ENCODE measurements around the gene KCNN1.
"Not testable (repeated sequence)": the region's sequence is repeated elsewhere in the genome, so short reads cannot be mapped to it uniquely, and the experiment has no call there.

Gene KCNN1

DNA sequence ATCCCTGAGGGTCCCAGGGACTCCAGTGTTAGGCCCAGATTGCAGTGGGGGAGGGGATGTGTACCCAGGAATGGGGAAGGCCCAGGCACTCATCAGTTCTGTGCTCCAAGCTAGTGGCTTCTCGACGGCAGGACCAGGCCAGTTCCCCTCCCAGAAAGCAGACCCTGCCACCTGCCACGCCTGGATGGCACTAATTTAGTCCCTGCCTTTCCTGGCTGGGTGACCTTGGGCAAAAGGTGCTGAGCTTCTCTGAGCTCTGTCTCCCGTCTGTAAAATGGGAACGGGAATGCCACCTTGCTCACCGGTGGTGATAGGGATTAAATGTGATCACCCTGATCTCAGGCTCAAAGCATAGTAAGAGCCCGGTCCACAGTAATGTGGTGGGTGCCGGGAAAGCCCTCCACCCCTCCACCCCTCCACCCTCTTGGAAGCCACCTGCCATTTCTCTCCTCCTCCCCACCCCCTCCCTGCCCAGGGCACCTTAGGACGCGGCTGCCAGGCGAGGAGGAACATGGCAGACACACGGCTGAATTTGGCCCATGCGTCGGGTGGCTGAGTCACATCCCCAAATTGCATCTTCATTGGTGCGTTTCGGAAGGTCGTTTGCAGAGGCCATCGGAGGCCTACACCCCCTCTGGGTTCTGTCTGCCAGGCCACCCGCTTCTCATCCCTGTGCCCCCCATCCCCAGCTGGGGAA, 2.3 kb downstream of the KCNN1 start:
- FAIRE-seq = no peak

DNA sequence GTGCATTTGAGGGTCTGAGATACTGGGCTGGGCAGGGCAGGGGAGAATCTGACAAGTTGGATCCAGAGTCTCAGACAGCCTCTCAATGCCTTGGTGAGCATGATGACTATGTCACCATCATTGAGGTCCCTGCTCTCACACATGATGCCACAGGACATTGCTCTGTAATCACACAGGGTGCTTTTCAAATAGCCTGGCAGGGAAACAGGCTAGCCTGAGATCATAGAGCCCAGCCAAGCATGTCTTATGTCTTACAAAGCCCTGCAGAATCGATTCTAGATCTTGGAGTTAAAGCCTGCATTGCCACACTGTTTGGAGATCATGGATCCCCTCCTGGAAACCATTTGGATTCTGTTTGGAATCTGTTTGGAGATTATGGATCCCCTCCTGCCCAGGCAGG, 5.3 kb downstream of the KCNN1 start:
- FAIRE-seq = no peak

DNA sequence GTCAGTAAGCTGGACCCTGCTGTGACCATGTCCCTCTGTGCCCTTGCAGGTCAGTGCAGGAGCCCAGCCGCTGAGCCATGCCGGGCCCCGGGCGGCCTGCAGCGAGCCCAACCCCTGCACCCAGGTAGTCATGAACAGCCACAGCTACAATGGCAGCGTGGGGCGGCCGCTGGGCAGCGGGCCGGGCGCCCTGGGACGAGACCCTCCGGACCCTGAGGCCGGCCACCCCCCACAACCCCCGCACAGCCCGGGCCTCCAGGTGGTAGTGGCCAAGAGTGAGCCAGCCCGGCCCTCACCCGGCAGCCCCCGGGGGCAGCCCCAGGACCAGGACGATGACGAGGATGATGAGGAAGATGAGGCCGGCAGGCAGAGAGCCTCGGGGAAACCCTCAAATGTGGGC, 6.9 kb downstream of the KCNN1 start:
- FAIRE-seq = no peak

DNA sequence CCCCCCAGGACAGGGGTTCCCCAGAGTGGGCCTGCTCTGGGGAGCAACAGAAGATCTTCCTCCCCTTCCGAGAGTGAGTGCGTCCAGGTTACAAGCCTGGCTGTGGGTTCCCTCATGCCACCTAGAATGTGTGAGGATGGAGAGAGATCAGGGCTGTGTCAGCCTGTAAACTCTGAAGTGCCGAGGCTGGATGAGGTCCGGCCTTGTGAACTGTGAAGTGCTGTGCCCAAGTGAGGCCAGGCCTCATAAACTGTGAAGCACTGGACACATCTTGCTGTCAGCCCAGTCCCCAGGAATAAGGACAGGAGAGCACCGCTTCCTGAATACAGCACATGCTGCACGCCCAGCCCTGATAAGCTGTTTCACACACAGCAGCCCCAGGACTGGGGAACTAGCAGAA, 7.6 kb downstream of the KCNN1 start:
- FAIRE-seq = no peak

GRCh38 chr19:17975032-17975431, 8.1 kb downstream of the KCNN1 start:
- no peak for FAIRE-seq

DNA sequence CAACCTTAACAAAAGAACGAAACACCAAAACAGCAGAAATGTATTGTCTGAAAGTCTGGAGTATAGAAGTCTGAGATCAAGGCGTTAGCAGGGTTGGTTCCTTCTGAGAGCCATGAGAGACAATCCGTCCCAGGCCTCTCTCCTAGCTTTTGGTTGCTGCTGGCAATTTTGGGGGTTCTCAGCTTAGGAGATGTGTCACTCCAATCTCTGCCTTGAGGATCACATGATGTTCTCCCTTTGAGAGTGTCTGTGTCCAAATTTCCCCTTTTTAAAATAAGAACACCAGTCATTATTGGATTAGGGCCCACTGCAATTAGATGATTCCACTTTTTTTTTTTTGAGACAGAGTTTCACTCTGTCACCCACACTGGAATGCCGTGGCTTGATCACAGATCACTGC, 10.1 kb downstream of the KCNN1 start:
- no peak for FAIRE-seq

- no peak for FAIRE-seq
Measured at GRCh38 chr19:17977488-17977887, 10.6 kb downstream of the KCNN1 start.

DNA sequence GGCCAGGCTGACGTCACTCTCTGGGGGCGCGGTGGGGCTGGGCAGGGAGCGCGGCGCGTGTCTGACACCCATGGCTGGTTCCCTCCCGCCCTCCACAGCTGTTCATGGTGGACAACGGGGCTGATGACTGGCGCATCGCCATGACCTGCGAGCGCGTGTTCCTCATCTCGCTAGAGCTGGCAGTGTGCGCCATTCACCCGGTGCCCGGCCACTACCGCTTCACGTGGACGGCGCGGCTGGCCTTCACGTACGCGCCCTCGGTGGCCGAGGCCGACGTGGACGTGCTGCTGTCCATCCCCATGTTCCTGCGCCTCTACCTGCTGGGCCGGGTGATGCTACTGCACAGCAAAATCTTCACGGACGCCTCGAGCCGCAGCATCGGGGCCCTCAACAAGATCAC, 14.7 kb downstream of the KCNN1 start:
- no peak for FAIRE-seq

GRCh38 chr19:17982430-17982829, 15.5 kb downstream of the KCNN1 start:
- FAIRE-seq = no peak

DNA sequence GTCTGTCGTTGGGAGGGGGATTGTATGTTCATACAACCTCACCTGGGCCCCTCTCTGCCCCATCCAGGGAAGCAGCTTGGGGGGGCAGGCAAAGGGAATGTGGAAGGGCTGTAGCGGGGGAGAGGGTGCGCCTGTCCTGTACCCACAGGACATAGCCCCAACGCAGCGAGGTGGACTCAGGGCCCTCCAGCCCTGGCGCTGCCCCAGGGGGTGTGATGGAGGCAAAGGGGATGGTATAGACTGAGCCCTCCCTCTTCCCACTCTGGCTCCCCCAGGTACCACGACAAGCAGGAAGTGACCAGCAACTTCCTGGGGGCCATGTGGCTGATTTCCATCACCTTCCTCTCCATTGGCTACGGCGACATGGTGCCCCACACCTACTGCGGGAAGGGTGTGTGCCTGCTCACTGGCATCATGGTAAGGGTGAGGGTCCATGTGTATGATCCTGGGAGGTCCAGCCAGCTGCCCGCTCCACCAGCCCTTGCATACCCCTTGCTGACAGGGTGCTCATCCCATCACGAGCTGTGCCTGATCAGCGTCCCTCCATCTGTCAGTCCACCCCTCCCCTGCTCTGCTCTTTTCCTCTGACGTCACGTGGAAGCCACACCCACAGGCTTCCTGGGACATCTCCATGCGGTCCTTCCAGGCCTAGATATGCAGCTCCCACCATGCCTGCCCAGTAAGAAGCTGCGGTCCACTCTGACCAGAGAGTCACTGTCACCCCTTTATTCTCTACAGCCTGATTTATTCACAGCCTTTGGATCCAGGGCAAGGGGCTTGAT, 18.3 kb downstream of the KCNN1 start:
- no peak for FAIRE-seq

DNA sequence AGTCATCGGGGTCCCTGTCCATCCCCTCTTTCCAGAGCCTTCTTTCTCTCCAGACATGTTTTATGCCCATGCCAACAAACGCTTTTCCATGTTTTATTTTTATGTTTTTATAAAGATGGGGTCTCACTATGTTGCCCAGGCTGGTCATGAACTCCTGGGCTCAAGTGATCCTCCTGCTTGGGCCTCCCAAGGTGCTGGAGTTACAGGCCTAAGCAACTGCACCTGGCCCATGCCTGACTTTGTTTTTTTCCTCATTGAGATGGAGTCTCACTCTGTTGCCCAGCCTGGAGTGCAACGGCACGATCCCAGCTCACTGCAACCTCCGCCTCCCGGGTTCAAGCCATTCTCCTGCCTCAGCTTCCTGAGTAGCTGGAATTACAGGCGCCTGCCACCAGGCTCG, 19.7 kb downstream of the KCNN1 start:
- not testable (repeated sequence) for FAIRE-seq

DNA sequence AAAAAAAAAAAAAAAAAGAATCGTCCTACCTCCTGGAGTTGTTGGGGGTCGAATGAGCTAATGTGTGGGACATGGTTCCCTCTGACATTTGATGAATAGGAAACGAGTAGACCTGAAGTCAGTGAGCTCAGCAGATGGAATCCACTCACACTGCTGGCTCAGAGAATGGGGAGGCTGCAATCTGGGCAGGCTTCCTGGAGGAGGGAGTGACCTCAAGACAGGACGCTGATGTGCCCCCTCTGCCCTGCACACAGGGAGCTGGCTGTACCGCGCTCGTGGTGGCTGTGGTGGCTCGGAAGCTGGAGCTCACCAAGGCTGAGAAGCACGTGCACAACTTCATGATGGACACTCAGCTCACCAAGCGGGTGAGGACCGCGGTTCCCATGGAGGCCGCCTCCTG, 21.3 kb downstream of the KCNN1 start:
- FAIRE-seq = no peak

DNA sequence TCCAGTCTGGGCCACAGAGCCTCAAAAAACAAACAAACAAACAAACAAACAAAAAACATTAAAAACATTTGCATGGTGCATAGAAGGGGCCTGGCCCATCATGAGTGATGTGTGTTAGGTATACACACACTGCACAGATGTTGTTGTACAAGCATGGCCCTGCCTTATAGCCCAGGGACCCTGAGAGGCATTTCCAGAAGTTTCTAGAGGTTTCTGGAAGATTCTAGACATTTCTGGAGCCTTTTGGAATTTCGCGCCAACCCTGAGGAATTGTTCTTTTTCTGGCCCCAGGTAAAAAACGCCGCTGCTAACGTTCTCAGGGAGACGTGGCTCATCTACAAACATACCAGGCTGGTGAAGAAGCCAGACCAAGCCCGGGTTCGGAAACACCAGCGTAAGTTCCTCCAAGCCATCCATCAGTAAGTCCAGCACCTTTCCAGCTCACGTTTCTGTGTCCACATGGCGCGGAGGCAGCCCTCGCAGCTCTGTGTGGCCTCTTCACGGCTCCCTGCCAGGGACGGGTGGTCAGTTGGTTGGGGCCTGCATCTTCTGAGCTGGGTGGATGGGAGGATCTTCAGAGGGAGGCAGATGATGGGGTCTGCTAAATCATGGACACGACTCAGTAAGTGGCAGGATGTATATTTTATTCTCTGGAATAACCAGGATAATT, 22.7 kb downstream of the KCNN1 start:
- FAIRE-seq = no peak

- FAIRE-seq = no peak
Measured at GRCh38 chr19:17993076-17993813, 26.3 kb downstream of the KCNN1 start.

GRCh38 chr19:17996826-17997316, 30.0 kb downstream of the KCNN1 start:
- FAIRE-seq = no peak

DNA sequence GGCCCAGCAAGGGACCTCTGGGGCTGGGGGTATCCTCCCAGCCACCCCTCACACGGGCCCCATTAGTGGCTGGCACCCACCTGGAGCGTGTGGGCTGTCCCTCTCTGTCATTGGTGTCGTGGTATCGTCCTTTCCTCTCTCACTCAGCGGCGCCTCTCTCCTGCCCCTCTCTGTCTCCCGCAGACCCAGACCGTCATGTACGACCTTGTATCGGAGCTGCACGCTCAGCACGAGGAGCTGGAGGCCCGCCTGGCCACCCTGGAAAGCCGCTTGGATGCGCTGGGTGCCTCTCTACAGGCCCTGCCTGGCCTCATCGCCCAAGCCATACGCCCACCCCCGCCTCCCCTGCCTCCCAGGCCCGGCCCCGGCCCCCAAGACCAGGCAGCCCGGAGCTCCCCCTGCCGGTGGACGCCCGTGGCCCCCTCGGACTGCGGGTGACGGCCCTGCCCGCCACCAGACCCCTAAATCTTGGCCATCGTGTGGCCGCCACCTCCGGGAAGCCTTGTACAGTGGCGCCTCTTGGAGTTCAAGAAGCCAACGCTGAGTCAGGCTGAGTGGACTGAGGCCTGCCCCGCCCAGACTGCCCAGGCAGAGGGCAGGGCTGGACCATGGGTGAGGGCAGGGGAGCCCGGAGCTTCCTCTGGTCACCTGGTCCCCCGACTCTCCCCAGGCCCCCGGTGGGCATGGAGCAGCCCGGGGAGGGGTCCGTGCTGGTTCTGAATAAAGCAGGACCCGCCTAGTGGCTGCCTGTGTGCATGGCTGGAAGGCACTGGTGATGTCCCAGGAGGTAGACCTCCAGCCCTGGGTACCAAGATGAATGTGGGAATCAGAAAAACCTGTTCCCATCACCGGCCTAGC, 31.3 kb downstream of the KCNN1 start:
- FAIRE-seq = no peak

DNA sequence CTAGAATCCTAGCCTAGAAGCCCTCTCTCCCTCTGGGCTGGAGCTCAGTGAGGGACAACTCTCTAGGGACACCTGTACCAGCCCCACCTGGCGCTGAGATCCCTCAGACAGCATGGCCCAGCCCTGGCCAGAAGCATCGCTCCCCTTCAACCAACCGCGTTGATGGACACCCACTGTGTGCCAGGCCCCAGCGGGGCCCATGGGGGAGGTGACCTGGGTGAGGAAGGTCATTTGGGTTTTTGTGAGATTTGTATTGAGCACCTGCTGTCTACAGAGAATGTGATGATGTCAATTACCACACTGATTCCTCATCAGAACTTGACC, 31.9 kb downstream of the KCNN1 start:
- FAIRE-seq = no peak

DNA sequence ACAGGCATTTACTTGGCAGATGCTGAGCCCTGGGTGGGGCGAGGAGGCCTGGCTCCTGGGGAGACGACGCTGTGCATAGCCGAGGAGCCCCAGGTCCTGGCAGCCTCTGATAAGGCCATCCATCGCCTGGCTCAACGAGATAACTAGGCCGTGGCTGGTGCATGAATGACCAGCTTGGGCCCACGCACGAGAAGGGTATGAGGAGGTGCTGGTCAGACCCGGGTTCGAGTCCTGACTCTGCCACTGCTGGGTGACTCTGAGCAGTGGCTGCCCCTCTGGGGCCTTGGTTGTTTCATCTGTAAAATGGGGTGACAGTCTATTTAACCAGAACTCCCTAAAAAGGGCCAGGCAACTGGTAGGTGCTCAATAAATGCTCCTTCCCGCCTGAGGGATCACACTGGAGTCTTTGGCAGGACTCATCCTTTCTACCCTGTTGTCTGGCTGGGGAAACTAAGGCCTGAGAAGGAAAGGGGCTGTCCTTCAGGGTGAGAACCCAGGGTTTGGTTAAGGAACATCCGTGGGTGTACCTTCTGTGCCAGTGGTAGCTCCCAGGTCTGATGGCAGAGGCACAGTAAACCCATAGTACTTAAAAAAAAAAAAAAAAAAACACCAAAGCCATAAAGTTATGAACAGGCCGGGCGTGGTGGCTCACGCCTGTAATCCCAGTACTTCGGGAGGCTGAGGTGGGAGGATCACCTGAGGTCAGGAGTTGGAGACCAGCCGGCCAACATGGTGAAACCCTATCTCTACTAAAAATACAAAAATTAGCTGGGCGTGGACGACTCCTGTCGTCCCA, 33.0 kb downstream of the KCNN1 start:
- no peak for FAIRE-seq

DNA sequence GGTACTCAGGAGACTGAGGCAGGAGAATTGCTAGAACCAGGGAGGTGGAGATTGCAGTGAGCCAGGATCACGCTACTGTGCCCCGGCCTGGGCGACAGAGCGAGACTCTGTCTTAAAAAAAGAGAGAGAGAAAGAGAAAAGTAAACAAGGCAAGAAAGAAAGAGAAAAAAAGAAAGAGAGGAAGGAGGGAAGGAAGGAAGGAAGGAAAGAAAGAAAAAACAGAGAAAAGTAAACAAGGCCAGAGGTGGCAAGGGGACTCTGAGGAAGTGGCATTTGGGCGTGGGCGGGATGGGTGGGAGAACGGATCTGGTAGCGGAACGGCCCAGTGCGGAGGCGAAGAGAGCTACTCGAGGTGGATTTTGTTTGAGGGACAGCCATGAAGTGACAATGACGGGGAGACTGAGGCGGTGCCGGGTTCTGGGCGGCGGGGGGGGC, 33.6 kb downstream of the KCNN1 start:
- no peak for FAIRE-seq

GRCh38 chr19:18000915-18001776, 34.2 kb downstream of the KCNN1 start:
- no peak for FAIRE-seq

Measured in TTC549 (cell line).